SHP77 treated with DMSO at 0.1 percent for 48 hours (cell line): ENCODE data around the gene PIP4K2A.
A peak's percentile ranks its signal among the peaks of the same experiment; 100 is the strongest.

Experiments used
- DNase-seq: peaks from one replicate; lab custom pipeline; 2025; lab: John Stamatoyannopoulos, UW

PIP4K2A gene

GRCh38 chr10:22666287-22667092 lies 47.9 kb downstream of the PIP4K2A start:
- no peak for DNase-seq

GRCh38 chr10:22665329-22665728 lies 49.0 kb downstream of the PIP4K2A start:
- no peak for DNase-seq

GRCh38 chr10:22662733-22663330 lies 51.5 kb downstream of the PIP4K2A start:
- DNase-seq, result peak; percentile 52

- DNase-seq, result no peak
Measured at GRCh38 chr10:22659866-22660265, 54.5 kb downstream of the PIP4K2A start.

GRCh38 chr10:22658745-22659410 lies 55.5 kb downstream of the PIP4K2A start:
- no peak for DNase-seq

GRCh38 chr10:22657566-22658225 lies 56.7 kb downstream of the PIP4K2A start:
- no peak for DNase-seq

- no peak for DNase-seq
Measured at GRCh38 chr10:22657024-22657423, 57.4 kb downstream of the PIP4K2A start.

- no peak for DNase-seq
Measured at GRCh38 chr10:22656036-22656435, 58.3 kb downstream of the PIP4K2A start.

GRCh38 chr10:22655312-22655981 lies 58.9 kb downstream of the PIP4K2A start:
- no peak for DNase-seq

- DNase-seq, result no peak
Measured at GRCh38 chr10:22652988-22653481, 61.3 kb downstream of the PIP4K2A start.

- DNase-seq, result no peak
Measured at GRCh38 chr10:22651276-22651980, 63.0 kb downstream of the PIP4K2A start.

- no peak for DNase-seq
Measured at GRCh38 chr10:22649994-22650393, 64.4 kb downstream of the PIP4K2A start.

- DNase-seq, result no peak
Measured at GRCh38 chr10:22649390-22649841, 65.0 kb downstream of the PIP4K2A start.

- DNase-seq, result no peak
Measured at GRCh38 chr10:22648547-22648961, 65.8 kb downstream of the PIP4K2A start.

GRCh38 chr10:22647244-22647643 lies 67.1 kb downstream of the PIP4K2A start:
- DNase-seq, result no peak

GRCh38 chr10:22646388-22646853 lies 68.0 kb downstream of the PIP4K2A start:
- DNase-seq, result no peak

GRCh38 chr10:22644222-22644621 lies 70.2 kb downstream of the PIP4K2A start:
- no peak for DNase-seq

- no peak for DNase-seq
Measured at GRCh38 chr10:22643775-22644174, 70.6 kb downstream of the PIP4K2A start.

- DNase-seq, result no peak
Measured at GRCh38 chr10:22643116-22643515, 71.3 kb downstream of the PIP4K2A start.

- DNase-seq, result no peak
Measured at GRCh38 chr10:22641743-22642142, 72.6 kb downstream of the PIP4K2A start.

GRCh38 chr10:22640359-22640758 lies 74.0 kb downstream of the PIP4K2A start:
- DNase-seq, result no peak
